ENCODE results near the gene ADH5.
"Not testable (repeated sequence)": the region's sequence is repeated elsewhere in the genome, so short reads cannot be mapped to it uniquely, and the experiment has no call there.

The ADH5 gene

DNA sequence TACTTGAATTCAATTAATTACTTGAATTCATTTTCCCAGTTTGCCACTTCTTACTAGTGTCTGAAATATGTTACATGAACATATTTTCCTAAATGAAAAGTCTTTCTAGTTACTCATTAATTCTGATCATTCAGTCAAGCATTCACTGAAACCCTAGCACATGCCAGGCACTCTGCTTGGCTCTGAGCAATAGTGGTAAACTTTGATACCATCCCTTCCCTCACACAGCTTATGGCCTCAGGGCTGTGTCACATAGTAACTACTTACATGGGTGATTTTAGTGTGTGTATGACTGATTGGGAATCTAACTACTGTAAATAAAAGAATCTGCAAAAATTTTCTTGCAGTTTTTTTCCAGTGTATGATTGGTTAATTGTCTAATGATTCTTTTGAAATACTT is 60.4 kb downstream of the ADH5 start:
- no peak for DNase-seq

DNA sequence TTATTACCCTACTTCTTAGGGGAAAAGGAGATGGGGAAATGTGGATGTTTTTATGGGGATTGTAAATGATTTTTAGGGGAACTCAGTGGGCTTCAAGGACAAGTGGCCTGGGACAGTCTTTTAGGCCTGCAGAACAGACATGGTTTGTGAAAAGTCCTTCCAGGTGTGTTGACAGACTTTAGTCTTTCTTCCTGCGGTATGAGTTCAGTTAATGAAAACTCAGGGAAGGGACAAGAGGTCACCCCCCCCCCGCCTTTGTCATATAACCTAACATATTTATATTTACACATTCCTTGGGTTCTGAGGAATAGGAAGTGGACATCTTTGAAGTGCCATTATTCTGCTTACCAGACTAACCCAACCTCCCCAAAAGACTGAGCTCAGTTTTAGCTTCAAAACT is 61.3 kb downstream of the ADH5 start:
- no peak for DNase-seq

DNA sequence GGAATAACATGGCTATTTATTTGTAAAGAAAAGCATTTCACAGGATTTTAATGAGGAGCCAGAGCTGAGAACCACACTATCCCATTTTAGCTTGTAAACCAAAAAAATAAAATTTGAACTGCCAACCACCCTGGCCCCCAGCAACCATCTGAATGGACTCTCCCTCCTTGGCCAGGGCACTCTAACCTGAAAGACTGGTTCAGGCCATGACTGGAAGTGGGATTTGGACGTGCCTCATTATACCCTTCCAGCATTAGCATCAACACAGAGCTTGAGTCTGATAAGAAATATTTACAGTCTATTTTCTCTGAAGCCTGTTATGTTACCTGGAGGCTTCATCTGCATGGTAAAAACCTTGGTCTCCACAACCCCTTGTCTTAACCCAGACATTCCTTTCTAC is 63.1 kb downstream of the ADH5 start:
- no peak for DNase-seq

DNA sequence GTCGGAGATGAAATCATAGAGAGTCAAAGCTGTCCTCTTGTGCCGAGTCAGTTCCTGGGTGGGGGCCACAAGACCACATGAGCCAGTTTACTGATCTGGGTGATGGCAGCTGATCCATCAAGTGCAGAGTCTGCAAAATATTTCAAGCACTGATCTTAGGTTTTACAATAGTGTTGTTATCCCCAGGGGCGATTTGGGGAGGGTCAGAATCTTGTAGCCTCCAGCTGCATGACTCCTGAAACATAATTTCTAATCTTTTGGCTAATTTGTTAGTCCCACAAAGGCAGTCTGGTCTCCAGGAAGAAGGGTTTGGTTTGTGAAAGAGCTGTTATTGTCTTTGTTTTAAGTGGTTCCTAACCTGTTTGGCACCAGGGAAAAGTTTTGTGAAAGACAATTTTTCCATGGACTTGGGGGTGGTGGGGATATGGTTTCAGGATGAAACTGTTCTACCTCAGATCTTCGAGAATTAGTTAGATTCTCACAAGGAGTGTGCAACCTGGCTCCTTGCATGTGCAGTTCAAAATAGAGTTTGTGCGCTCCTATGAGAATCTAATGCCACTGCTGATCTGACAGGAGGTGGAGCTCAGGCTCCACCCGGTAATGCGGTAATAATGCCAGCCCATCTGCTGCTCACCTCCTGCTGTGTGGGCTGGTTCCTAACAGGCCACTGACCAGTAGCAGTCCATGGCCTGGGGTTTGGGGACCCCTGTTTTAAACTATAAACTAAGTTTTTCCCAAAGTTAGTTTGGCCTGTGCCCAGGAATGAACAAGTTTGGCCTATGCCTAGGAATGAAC is 63.9 kb downstream of the ADH5 start:
- DNase-seq = no peak

DNA sequence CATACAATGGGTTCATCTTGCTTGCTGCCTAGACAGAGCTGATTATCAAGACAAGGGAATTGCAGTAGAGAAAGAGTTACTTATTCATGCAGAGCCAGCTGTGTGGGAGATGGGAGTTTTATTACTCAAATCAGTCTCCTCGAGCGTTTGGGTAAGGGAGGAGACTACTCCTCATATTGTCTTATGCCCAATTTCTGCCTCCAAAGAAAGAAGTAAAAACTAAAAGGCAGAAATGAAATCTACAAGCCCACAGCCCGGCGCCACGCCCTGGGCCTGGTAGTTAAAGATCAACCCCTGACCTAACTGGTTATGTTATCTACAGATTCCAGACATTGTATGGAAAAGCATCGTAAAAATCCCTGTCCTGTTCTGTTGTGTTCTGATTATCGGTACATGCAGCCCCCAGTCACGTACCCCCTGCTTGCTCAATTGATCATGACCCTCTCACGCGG is 64.8 kb downstream of the ADH5 start:
- DNase-seq = not testable (repeated sequence)

DNA sequence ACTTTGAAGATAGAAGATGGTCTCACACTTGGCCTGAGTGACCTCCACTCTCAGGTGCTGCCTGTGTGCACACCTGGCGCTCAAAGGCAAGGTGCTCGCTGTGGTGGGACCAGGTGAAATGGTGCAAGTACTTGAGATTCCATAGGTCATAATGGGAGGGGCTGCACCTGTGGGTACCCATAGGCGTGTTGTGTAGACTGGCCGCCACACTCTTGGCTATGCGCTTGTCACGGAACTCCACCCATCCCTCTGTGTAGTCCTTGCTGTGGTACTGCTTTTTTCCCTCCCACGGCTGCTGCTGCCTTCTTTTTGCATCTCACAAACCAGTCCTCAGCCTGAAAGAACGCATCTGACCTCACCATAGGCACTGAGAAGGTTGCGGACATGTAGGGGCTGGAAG is 66.0 kb downstream of the ADH5 start:
- DNase-seq = no peak

DNA sequence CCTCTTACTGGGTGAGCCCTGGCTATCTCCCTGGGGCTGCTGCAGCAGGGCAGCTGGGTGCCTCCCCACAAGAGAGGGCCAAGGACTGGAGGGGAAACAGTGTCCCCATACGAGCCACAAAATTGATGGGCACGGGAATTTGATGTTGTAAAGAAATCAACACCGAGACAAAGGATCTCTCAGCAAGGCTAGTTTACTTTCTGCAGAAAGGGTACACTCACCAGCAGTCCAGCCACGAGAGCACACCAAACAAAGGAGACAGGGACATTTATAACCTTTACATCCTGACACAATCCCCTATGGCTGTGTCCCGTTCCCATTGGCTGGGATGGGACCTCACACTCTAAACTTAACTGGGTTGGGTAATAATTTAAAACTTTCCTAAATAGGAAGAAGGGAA is 67.2 kb downstream of the ADH5 start:
- no peak for DNase-seq
